MM.1S (cell line): ENCODE results near the gene GRIK4.

Source experiments
- CTCF ChIP-seq: fragments of 300-600 bp; sonication (generic); IDR thresholded peaks from 2 replicates; pipeline ENCODE4 v1.5.1; 2016; ENCODE audit warnings: antibody characterized with exemption, low read length, mixed read lengths
- EZH2 ChIP-seq: fragments of 300-600 bp; sonication (generic); optimal IDR thresholded peaks from 2 replicates; pipeline ENCODE3; 2017; ENCODE audit warnings: low read depth, mild to moderate bottlenecking, antibody characterized with exemption, low read length, mixed read lengths
- EZH2phosphoT487 ChIP-seq: fragments of 300-600 bp; sonication (generic); IDR thresholded peaks from 2 replicates; pipeline ENCODE4 v1.6.1; 2018; ENCODE audit warnings: antibody characterized with exemption, low read length

DNA sequence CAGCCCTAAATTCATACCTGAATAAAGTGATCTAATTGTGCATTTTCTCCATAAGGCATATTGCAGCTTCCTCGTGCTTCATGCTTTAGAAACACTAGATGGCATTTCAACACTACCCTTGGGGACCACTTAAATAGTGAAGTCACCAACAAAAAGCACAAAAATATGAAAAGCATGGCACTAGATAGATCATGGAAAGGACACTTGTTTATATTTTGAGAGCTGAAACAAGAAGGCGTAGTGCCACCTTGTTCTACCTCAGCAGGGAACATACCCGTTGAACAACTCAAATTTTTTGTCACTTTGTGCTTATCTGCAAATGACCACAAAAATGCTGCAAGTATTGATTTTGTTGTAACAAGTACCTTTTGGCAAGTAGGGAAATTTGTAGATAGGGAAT lies 521.0 kb downstream of the GRIK4 start:
- no peak for TF ChIP-seq EZH2
- TF ChIP-seq CTCF: peak; percentile 30; the same call in 1 of the 2 replicates
- no peak for TF ChIP-seq EZH2phosphoT487
